K562 (cell line): Measurements from ENCODE around the gene SHROOM3.

Experiments
- BRF1 ChIP-seq: IDR thresholded peaks from 3 replicates; pipeline ENCODE4 v1.6.1; 2011; ENCODE audit warnings: borderline replicate concordance, mild to moderate bottlenecking; ENCODE audit not compliant: insufficient read length; ENCODE audit errors: extremely low read depth
- CHD4 ChIP-seq: fragments of 200-600 bp; sonication (generic); IDR thresholded peaks from 3 replicates; pipeline ENCODE4 v1.6.1; 2012; ENCODE audit warnings: low read depth, mild to moderate bottlenecking, mixed read lengths, low read length, inconsistent platforms; ENCODE audit not compliant: insufficient read depth, insufficient replicate concordance, poor library complexity, severe bottlenecking
- CTCF ChIP-seq, 3 experiments: IDR thresholded peaks in 2 of 3; conservative IDR thresholded peaks in 1 of 3; 2 replicates each; pipeline ENCODE4 v1.5.1; 2011 to 2012; ENCODE audit warnings: low read length in 3 of 3, mild to moderate bottlenecking in 3 of 3, control low read depth in 2 of 3, improper control_type of control experiment in 1 of 3, inconsistent platforms in 1 of 3, low read depth in 1 of 3, mixed read lengths in 1 of 3, moderate library complexity in 1 of 3; ENCODE audit not compliant: insufficient read depth in 2 of 3
- EGR1 ChIP-seq: fragments of 450-650 bp; conservative IDR thresholded peaks from 2 replicates; pipeline ENCODE4 v1.6.1; 2017; ENCODE audit warnings: mild to moderate bottlenecking
- EZH2 ChIP-seq: IDR thresholded peaks from 2 replicates; pipeline ENCODE4 v1.6.1; 2012; ENCODE audit warnings: low read depth, mild to moderate bottlenecking, inconsistent platforms, low read length, borderline replicate concordance
- FOXJ3 ChIP-seq: sonication (generic); formaldehyde crosslinking; IDR thresholded peaks from 2 replicates; pipeline ENCODE4 v1.4.0; 2020; ENCODE audit warnings: mild to moderate bottlenecking, missing genetic modification reagents
- NR3C1 ChIP-seq: sonication (generic); formaldehyde crosslinking; IDR thresholded peaks from 2 replicates; pipeline ENCODE4 v1.8.1; 2022; ENCODE audit warnings: missing genetic modification reagents
- SIX5 ChIP-seq, 2 experiments: IDR thresholded peaks; 2 replicates each; pipeline ENCODE4 v1.6.1; 2011; ENCODE audit warnings: low read length in 2 of 2, borderline replicate concordance in 1 of 2, low read depth in 1 of 2, mild to moderate bottlenecking in 1 of 2, moderate library complexity in 1 of 2; ENCODE audit not compliant: insufficient read depth in 1 of 2
- SNAPC5 ChIP-seq: fragments of 250-450 bp; sonication (Bioruptor Pico); IDR thresholded peaks from 2 replicates; pipeline ENCODE4 v1.8.0; 2021; ENCODE audit warnings: moderate library complexity, mild to moderate bottlenecking, inconsistent platforms
- SRF ChIP-seq, 2 experiments: fragments of 250-450, 450-650 bp in 1 of 2; sonication (Bioruptor Pico) in 1 of 2; sonication (generic) in 1 of 2; formaldehyde crosslinking; IDR thresholded peaks; 2 replicates each; pipeline versions ENCODE4 v1.5.0 to v1.5.1; 2020 to 2022; ENCODE audit warnings: mild to moderate bottlenecking in 1 of 2, missing genetic modification reagents in 1 of 2
- TBL1XR1 ChIP-seq, 2 experiments: IDR thresholded peaks; 2 replicates each; pipeline ENCODE4 v1.6.1; 2012; ENCODE audit warnings: improper control_type of control experiment in 2 of 2, low read length in 2 of 2, mild to moderate bottlenecking in 1 of 2
- TCF7L2 ChIP-seq: fragments of 150-350 bp; IDR thresholded peaks from 2 replicates; pipeline ENCODE4 v1.6.1; 2016; ENCODE audit warnings: low read depth, mild to moderate bottlenecking, low read length, moderate library complexity
- THAP12 ChIP-seq: fragments of 250-450 bp; sonication (Bioruptor Pico); IDR thresholded peaks from 2 replicates; pipeline ENCODE4 v1.9.0; 2021; ENCODE audit warnings: mild to moderate bottlenecking, inconsistent platforms
- ZNF146 ChIP-seq: IDR thresholded peaks from one replicate; pipeline ENCODE4 v1.6.1; 2018; ENCODE audit warnings: missing compliant biosample characterization; ENCODE audit not compliant: unreplicated experiment

- TF ChIP-seq TCF7L2 (no peak), SRF (CRISPR knock-in tag; IDR thresholded peaks at IDR 0.05) (no peak), EGR1 (no peak), FOXJ3 (CRISPR knock-in tag) (no peak), CTCF (IDR thresholded peaks at IDR 0.05 in 2 of 3, conservative IDR thresholded peaks at IDR 0.05 in 1 of 3; ENCODE audit: insufficient read depth in 2 of 3, low read depth in 1 of 3, low read length in 3 of 3) (no peak), SNAPC5 (CRISPR knock-in tag) (no peak), TBL1XR1 (IDR thresholded peaks at IDR 0.05; ENCODE audit: low read length in 2 of 2) (no peak), ZNF146 (CRISPR knock-in tag) (no peak), CHD4 (no peak), THAP12 (CRISPR knock-in tag) (no peak), EZH2 (no peak), BRF1 (no peak), SIX5 (IDR thresholded peaks at IDR 0.05; ENCODE audit: borderline replicate concordance in 1 of 2, insufficient read depth in 1 of 2, low read depth in 1 of 2, low read length in 2 of 2) (no peak), NR3C1 (CRISPR knock-in tag) (no peak)
Observed at GRCh38 chr4:76726176-76726575, 291.1 kb downstream of the SHROOM3 start.
